A549 (cell line): ENCODE data around the gene RNU6-9. TPM values are rescaled to one million over a fixed set of nuclear protein-coding genes. Genes with fewer than 3 reads are reported as not detected.

Experiments used
- ATAC-seq, 2 experiments: fragments of 200-7000 bp in 1 of 2; fragments of >200 bp in 1 of 2; cut with Nextera tagmentation in 1 of 2; cut with Tn5 transposase in 1 of 2; 3 replicates each; pipeline versions ENCODE4 v1.8.0 to v1.9.1; 2018 to 2020; ENCODE audit warnings: mild to moderate bottlenecking in 1 of 2, moderate library complexity in 1 of 2
- CTCF ChIA-PET: fragments of 300-600 bp; sonication (Branson Sonifier 250); formaldehyde crosslinking; extraction: SDS; loops from one replicate; lab custom pipeline; 2021; ENCODE audit warnings: antibody characterized with exemption, inconsistent platforms; lab: Yijun Ruan, JAX
- POLR2A ChIA-PET: fragments of 350-600 bp; formaldehyde crosslinking; extraction: SDS; loops from one replicate; lab custom pipeline; 2021; ENCODE audit warnings: antibody characterized with exemption, inconsistent platforms; lab: Yijun Ruan, JAX
- DNase-seq, 2 experiments: peaks; one replicate each; pipeline versions ENCODE4 v3.0.0 to v3.0.0-alpha.2; 2011 to 2016; ENCODE audit warnings: low read depth in 1 of 2, low spot score in 1 of 2
- FAIRE-seq: peaks from 2 replicates; lab custom pipeline; 2011; peaks lifted over from hg19 to GRCh38; lab: Jason Lieb, UNC
- H3K27ac ChIP-seq, 2 experiments: fragments of >200 bp; sonication (Bioruptor Twin); formaldehyde crosslinking; 3 replicates each; pipeline ENCODE4 v1.5.1; 2016 to 2017
- H3K4me1 ChIP-seq: fragments of >200 bp; sonication (Bioruptor Twin); formaldehyde crosslinking; 3 replicates; pipeline ENCODE4 v1.6.1; 2016
- H3K4me2 ChIP-seq: fragments of >200 bp; sonication (Bioruptor Twin); formaldehyde crosslinking; 3 replicates; pipeline ENCODE4 v1.6.1; 2016
- H3K4me3 ChIP-seq: fragments of >200 bp; sonication (Bioruptor Twin); formaldehyde crosslinking; 3 replicates; pipeline ENCODE4 v1.5.1; 2016
- H3K9me3 ChIP-seq: fragments of >200 bp; sonication (Bioruptor Twin); formaldehyde crosslinking; 3 replicates; pipeline ENCODE4 v1.6.1; 2016
- ESRRA ChIP-seq: fragments of 150-350 bp; IDR thresholded peaks from 2 replicates; pipeline ENCODE4 v1.6.1; 2014; ENCODE audit warnings: mild to moderate bottlenecking, low read length, borderline replicate concordance
- HEYL ChIP-seq: fragments of 250-450 bp; sonication (Bioruptor Pico); IDR thresholded peaks from 2 replicates; pipeline ENCODE4 v1.8.0; 2021; ENCODE audit warnings: mild to moderate bottlenecking, moderate library complexity
- JUN ChIP-seq, 2 experiments: fragments of >200 bp; sonication (Bioruptor Twin); formaldehyde crosslinking; IDR thresholded peaks; 2 replicates in 1 of 2; 3 replicates in 1 of 2; pipeline ENCODE4 v1.6.1; 2016 to 2017
- JUNB ChIP-seq: fragments of >200 bp; sonication (Bioruptor Twin); formaldehyde crosslinking; IDR thresholded peaks from 2 replicates; pipeline ENCODE4 v1.6.1; 2016
- KDM1A ChIP-seq: fragments of 200-600 bp; sonication (generic); IDR thresholded peaks from 2 replicates; pipeline ENCODE4 v1.6.1; 2016; ENCODE audit warnings: low read depth, mild to moderate bottlenecking
- MAFK ChIP-seq: fragments of 450-650 bp; IDR thresholded peaks from 2 replicates; pipeline ENCODE4 v1.6.1; 2014; ENCODE audit not compliant: partially characterized antibody
- MAZ ChIP-seq: fragments of 150-350 bp; IDR thresholded peaks from 2 replicates; pipeline ENCODE4 v1.6.1; 2014; ENCODE audit warnings: antibody characterized with exemption, low read depth, low read length, borderline replicate concordance
- NPAS2 ChIP-seq: fragments of 250-450 bp; sonication (Bioruptor Pico); IDR thresholded peaks from 2 replicates; pipeline ENCODE4 v1.8.0; 2022; ENCODE audit warnings: mild to moderate bottlenecking, moderate library complexity, borderline replicate concordance
- PHF8 ChIP-seq: fragments of 200-600 bp; sonication (generic); IDR thresholded peaks from 2 replicates; pipeline ENCODE4 v1.6.1; 2016; ENCODE audit warnings: low read depth, mild to moderate bottlenecking, antibody characterized with exemption, moderate library complexity, borderline replicate concordance
- RAD21 ChIP-seq, 2 experiments: fragments of >200 bp in 1 of 2; sonication (Bioruptor Twin) in 1 of 2; formaldehyde crosslinking in 1 of 2; IDR thresholded peaks in 1 of 2; conservative IDR thresholded peaks in 1 of 2; 2 replicates in 1 of 2; 3 replicates in 1 of 2; pipeline ENCODE4 v1.6.1; 2012 to 2018; ENCODE audit warnings: inconsistent platforms in 1 of 2
- WGBS: methylation state at CpG from one replicate; pipeline ENCODE4 v1.1.6; 2017; ENCODE audit errors: missing lambda C conversion rate; 5-methylcytosine and 5-hydroxymethylcytosine counted together
- polyA plus RNA-seq, 4 experiments: library from polyadenylated mRNA; depleted of rRNA in 3 of 4; stranded (reverse); fragments of >200 nt; fragmentation: RNase III in 1 of 4; extraction: RNeasy Plus Mini Kit Qiagen cat#74134 plus additional on column Dnase treatment in 1 of 4; gene quantifications; 2 replicates in 3 of 4; 3 replicates in 1 of 4; pipeline ENCODE4 v1.2.3, GENCODE V29; 2011 to 2017
- TF ChIP-seq, protein P1 (sequence below): IDR thresholded peaks from 2 replicates; pipeline ENCODE4 v1.6.1; 2012; ENCODE audit warnings: low read depth, borderline replicate concordance
- TF ChIP-seq, protein P2 (sequence below): fragments of 250-450 bp; sonication (Bioruptor Pico); IDR thresholded peaks from 2 replicates; pipeline ENCODE4 v1.5.0; 2020; ENCODE audit warnings: low read depth, mild to moderate bottlenecking, moderate library complexity
- TF ChIP-seq, protein P3 (sequence below): fragments of >200 bp; sonication (Bioruptor Twin); formaldehyde crosslinking; IDR thresholded peaks from 3 replicates; pipeline ENCODE4 v1.5.1; 2016
- TF ChIP-seq, protein P4 (sequence below): IDR thresholded peaks from 2 replicates; pipeline ENCODE4 v1.6.1; 2012

Gene RNU6-9
- polyA plus RNA-seq, 2 of the 4 experiments (the other 2 are of a cell fraction), result not detected

DNA sequence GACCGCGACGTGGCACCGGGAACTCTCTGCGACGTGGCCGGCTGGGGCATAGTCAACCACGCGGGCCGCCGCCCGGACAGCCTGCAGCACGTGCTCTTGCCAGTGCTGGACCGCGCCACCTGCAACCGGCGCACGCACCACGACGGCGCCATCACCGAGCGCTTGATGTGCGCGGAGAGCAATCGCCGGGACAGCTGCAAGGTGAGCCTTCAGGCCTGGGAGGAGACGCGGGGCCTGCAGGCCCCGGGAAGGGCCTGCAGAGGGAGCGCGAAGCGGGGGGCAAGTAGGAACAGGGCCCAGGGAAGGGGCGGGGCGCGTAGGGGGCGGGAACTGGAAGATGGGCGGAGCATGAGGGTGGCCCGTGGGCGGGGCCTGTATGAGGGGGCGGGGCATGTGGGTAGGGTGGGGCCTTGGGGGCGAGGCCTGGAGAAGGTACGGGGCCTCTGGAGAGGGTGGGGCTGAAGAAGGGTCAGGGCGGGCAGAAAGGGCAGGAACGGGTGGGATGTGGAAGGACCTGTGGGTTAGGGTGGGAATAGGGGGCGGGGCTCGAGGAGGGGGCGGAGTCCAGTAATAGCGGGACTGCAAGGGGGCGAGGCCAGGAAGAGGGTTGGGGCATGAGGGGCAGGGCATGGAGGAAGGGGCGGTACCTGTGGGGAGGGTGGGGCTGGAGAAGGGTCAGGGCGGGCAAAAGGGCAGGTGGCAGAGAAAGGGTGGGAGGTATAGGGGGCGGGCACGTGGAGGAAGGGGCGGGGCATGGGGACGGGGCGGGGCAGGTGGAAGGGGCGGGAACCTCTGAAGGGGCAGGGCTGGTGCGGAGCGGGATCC is 31.3 kb upstream of the RNU6-9 start:
- ATAC-seq, result peak; percentile 21 to 26; a peak in 4 of 6 replicates
- no peak for FAIRE-seq
- Histone ChIP-seq H3K4me2 (peak overlapping the region; percentile 76; the same call in 2 of the 3 replicates), H3K4me1 (peaks cover 19% of the 10 kb centered on the region), H3K4me3 (peak overlapping the region; percentile 80; the same call in 1 of the 3 replicates)
- POLR2A ChIA-PET, result no interaction called here
- TF ChIP-seq KDM1A (no peak), MAZ (no peak)
- TF ChIP-seq, protein P1, sequence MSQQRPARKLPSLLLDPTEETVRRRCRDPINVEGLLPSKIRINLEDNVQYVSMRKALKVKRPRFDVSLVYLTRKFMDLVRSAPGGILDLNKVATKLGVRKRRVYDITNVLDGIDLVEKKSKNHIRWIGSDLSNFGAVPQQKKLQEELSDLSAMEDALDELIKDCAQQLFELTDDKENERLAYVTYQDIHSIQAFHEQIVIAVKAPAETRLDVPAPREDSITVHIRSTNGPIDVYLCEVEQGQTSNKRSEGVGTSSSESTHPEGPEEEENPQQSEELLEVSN, result no peak
- TF ChIP-seq, all 56 proteins: peak for 0
- peak in 1 of 2 experiments; percentile 78 for DNase-seq
- Histone ChIP-seq H3K9me3 (no peaks in the 10 kb centered on the region), H3K27ac (peak overlapping the region in 1 of 2 experiments; percentile 97; a peak in 4 of 6 replicates)
- CTCF ChIA-PET, result interaction anchor here (1.1 kb wide), 1 partner anchor 13 kb away, joined by 3 read pairs; no protein-coding TSS in a partner anchor
- 92% methylated on average over 15 of the region's 60 CpGs for WGBS

DNA sequence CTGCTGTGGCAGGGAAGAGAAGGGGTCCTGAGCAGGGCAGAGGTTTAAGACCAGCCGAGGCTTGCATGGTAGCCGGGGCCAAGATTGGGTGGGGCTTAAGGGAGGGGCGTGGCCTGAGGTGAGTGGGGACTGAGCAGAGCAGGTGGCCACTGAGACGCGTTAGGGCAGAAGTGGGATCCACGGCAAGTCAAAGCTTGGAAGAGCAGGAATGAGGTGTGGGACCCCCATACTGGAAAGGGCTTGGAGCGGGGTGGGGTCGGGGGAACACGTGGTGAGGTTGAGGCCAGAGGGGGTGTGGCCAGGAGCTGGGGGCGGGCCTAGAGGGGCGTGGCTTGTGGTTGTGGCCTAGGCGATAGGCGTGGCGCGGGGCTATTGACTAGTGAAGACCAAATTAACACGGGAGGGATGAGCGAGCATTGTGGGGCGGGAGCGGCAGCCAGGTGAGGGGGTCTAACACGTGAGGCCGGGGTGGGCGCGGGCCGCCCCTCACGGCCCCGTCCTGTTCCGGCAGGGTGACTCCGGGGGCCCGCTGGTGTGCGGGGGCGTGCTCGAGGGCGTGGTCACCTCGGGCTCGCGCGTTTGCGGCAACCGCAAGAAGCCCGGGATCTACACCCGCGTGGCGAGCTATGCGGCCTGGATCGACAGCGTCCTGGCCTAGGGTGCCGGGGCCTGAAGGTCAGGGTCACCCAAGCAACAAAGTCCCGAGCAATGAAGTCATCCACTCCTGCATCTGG is 30.5 kb upstream of the RNU6-9 start:
- ChIA-PET POLR2A (no interaction called here), CTCF (interaction anchor here (1.1 kb wide), 1 partner anchor 13 kb away, joined by 3 read pairs; no protein-coding TSS in a partner anchor)
- no peak for TF ChIP-seq JUN (IDR thresholded peaks at IDR 0.05)
- TF ChIP-seq JUNB, result no peak
- no peak for TF ChIP-seq ESRRA
- 90% methylated on average over 42 of the region's 48 CpGs for WGBS
- no peaks in the 10 kb centered on the region for H3K9me3 ChIP-seq
- ATAC-seq (peak in 1 of 2 experiments; percentile 7; a peak in 2 of 6 replicates), FAIRE-seq (no peak), DNase-seq (peak in 1 of 2 experiments; percentile 64)
- peaks cover 19% of the 10 kb centered on the region for H3K4me1 ChIP-seq
- H3K27ac ChIP-seq, result peak overlapping the region in 1 of 2 experiments; percentile 97; a peak in 1 of 6 replicates
- H3K4me3 ChIP-seq, result no peak overlapping the region
- H3K4me2 ChIP-seq, result no peak overlapping the region

DNA sequence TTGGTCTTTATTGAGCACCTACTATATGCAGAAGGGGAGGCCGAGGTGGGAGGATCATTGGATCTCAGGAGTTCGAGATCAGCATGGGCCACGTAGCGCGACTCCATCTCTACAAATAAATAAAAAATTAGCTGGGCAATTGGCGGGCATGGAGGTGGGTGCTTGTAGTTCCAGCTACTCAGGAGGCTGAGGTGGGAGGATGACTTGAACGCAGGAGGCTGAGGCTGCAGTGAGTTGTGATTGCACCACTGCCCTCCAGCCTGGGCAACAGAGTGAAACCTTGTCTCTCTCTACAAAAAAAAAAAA is 30.0 kb upstream of the RNU6-9 start:
- Histone ChIP-seq H3K27ac (no peak overlapping the region), H3K9me3 (no peaks in the 10 kb centered on the region), H3K4me2 (no peak overlapping the region), H3K4me3 (no peak overlapping the region), H3K4me1 (peaks cover 19% of the 10 kb centered on the region)
- no peak for ATAC-seq
- FAIRE-seq, result no peak
- WGBS, result 92% methylated on average over 7 of the region's 7 CpGs
- POLR2A ChIA-PET, result no interaction called here
- TF ChIP-seq MAFK (no peak), ESRRA (no peak), JUN (IDR thresholded peaks at IDR 0.05) (no peak), NPAS2 (CRISPR knock-in tag) (no peak), PHF8 (no peak), RAD21 (conservative IDR thresholded peaks at IDR 0.05 in 1 of 2, IDR thresholded peaks at IDR 0.05 in 1 of 2) (no peak), HEYL (CRISPR knock-in tag) (no peak)
- TF ChIP-seq, protein P2, sequence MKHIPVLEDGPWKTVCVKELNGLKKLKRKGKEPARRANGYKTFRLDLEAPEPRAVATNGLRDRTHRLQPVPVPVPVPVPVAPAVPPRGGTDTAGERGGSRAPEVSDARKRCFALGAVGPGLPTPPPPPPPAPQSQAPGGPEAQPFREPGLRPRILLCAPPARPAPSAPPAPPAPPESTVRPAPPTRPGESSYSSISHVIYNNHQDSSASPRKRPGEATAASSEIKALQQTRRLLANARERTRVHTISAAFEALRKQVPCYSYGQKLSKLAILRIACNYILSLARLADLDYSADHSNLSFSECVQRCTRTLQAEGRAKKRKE (CRISPR knock-in tag), result no peak
- TF ChIP-seq, protein P3, sequence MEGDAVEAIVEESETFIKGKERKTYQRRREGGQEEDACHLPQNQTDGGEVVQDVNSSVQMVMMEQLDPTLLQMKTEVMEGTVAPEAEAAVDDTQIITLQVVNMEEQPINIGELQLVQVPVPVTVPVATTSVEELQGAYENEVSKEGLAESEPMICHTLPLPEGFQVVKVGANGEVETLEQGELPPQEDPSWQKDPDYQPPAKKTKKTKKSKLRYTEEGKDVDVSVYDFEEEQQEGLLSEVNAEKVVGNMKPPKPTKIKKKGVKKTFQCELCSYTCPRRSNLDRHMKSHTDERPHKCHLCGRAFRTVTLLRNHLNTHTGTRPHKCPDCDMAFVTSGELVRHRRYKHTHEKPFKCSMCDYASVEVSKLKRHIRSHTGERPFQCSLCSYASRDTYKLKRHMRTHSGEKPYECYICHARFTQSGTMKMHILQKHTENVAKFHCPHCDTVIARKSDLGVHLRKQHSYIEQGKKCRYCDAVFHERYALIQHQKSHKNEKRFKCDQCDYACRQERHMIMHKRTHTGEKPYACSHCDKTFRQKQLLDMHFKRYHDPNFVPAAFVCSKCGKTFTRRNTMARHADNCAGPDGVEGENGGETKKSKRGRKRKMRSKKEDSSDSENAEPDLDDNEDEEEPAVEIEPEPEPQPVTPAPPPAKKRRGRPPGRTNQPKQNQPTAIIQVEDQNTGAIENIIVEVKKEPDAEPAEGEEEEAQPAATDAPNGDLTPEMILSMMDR, result no peak
- TF ChIP-seq, protein P4, sequence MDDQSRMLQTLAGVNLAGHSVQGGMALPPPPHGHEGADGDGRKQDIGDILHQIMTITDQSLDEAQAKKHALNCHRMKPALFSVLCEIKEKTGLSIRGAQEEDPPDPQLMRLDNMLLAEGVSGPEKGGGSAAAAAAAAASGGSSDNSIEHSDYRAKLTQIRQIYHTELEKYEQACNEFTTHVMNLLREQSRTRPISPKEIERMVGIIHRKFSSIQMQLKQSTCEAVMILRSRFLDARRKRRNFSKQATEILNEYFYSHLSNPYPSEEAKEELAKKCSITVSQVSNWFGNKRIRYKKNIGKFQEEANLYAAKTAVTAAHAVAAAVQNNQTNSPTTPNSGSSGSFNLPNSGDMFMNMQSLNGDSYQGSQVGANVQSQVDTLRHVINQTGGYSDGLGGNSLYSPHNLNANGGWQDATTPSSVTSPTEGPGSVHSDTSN, result no peak
- DNase-seq, result no peak
- CTCF ChIA-PET, result interaction anchor here (0.6 to 1.1 kb wide), 3 partner anchors 14 to 168 kb away, joined by 3 to 4 read pairs (median 3); no protein-coding TSS in a partner anchor
